ENCODE data around the gene ANO2.

Gene ANO2

GRCh38 chr12:5581616-5582015, 363.4 kb downstream of the ANO2 start:
- DNase-seq (ENCODE audit: low read depth), result no peak
- in situ Hi-C loops (cut with HindIII; ENCODE audit: low sequenced_read_pairs), result no loop called here

DNA sequence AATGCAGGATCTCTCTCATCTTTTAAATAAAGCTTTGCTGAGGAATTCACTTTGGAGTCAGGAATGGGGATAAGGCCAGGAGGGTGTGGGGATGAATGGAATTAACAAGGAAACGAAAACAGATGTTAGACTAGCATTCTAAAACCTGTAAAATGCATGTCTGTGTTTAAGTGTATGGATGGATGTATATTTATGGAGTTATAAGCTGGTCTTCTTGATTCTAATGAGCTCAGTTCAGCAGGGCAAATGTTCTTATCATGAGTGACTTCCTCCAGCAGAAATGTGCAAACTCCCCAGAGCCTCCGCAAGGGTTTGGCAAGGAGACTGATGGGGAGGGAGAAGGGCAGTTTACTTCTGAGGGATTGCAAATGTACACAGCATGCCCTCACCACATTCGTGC, 364.0 kb downstream of the ANO2 start:
- in situ Hi-C loops (cut with HindIII; ENCODE audit: low sequenced_read_pairs), result no loop called here
- no peak overlapping the region for H3K4me3 ChIP-seq (ENCODE audit: low read depth, low read length)
- DNase-seq (ENCODE audit: low read depth), result no peak
- TF ChIP-seq, protein P1, sequence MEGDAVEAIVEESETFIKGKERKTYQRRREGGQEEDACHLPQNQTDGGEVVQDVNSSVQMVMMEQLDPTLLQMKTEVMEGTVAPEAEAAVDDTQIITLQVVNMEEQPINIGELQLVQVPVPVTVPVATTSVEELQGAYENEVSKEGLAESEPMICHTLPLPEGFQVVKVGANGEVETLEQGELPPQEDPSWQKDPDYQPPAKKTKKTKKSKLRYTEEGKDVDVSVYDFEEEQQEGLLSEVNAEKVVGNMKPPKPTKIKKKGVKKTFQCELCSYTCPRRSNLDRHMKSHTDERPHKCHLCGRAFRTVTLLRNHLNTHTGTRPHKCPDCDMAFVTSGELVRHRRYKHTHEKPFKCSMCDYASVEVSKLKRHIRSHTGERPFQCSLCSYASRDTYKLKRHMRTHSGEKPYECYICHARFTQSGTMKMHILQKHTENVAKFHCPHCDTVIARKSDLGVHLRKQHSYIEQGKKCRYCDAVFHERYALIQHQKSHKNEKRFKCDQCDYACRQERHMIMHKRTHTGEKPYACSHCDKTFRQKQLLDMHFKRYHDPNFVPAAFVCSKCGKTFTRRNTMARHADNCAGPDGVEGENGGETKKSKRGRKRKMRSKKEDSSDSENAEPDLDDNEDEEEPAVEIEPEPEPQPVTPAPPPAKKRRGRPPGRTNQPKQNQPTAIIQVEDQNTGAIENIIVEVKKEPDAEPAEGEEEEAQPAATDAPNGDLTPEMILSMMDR (IDR thresholded peaks at IDR 0.05; ENCODE audit: low read depth, low read length, missing control alignments), result no peak

More at GRCh38 chr12:5581616-5582015, 363.4 kb downstream of the ANO2 start:
- TF ChIP-seq, protein P1 (IDR thresholded peaks at IDR 0.05; ENCODE audit: low read depth, low read length, missing control alignments), result no peak
- no peak overlapping the region for H3K4me3 ChIP-seq (ENCODE audit: low read depth, low read length)

DNA sequence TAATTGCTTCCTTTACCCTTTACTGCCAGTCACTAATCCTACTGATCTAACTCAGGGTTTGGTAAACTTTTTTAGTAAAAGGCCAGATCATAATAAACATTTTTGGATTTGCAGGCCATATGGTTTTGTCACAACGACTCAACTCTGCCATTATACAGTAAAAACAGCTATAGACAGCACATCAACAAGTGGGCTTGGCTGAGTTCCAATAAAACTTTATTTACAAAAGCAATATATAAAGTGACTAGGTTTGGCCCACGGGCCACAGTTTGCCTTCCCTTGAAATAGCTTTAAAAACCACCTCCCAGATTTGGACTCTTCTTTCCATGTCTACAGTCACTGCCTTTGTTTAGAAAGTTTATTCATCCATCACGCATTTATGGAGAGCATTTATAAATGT, 366.3 kb downstream of the ANO2 start:
- H3K4me3 ChIP-seq (ENCODE audit: low read depth, low read length), result no peak overlapping the region
- DNase-seq (ENCODE audit: low read depth), result no peak
- in situ Hi-C loops (cut with HindIII; ENCODE audit: low sequenced_read_pairs), result no loop called here
- TF ChIP-seq, protein P1 (IDR thresholded peaks at IDR 0.05; ENCODE audit: low read depth, low read length, missing control alignments), result no peak

DNA sequence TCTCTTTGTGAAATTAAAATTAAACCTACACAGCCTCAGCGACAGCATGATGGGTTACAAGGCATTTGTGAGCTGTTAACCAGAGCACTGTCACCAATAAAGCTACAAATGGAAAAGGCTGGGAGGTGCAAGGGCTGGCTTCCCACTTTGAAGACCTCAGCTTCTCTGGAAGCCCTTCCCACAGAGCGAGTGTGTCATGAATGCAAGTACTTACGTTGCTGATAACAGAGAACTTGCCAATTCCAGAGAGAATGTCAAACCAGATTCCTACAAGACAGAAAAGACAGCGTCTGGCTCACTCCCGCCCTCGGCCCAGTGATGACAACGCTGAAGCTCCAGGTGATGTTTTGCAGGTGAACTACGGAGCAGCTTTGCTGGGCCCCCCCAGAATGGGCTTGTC, 367.3 kb downstream of the ANO2 start:
- in situ Hi-C loops (cut with HindIII; ENCODE audit: low sequenced_read_pairs), result no loop called here
- no peak for DNase-seq (ENCODE audit: low read depth)
- TF ChIP-seq, protein P1 (IDR thresholded peaks at IDR 0.05; ENCODE audit: low read depth, low read length, missing control alignments), result no peak

GRCh38 chr12:5577211-5577612, 367.8 kb downstream of the ANO2 start:
- DNase-seq (ENCODE audit: low read depth), result no peak
- H3K4me3 ChIP-seq (ENCODE audit: low read depth, low read length), result no peak overlapping the region
- TF ChIP-seq, protein P1 (IDR thresholded peaks at IDR 0.05; ENCODE audit: low read depth, low read length, missing control alignments), result no peak
- in situ Hi-C loops (cut with HindIII; ENCODE audit: low sequenced_read_pairs), result no loop called here

More for the DNA sequence above, 367.3 kb downstream of the ANO2 start:
- H3K4me3 ChIP-seq (ENCODE audit: low read depth, low read length), result no peak overlapping the region

DNA sequence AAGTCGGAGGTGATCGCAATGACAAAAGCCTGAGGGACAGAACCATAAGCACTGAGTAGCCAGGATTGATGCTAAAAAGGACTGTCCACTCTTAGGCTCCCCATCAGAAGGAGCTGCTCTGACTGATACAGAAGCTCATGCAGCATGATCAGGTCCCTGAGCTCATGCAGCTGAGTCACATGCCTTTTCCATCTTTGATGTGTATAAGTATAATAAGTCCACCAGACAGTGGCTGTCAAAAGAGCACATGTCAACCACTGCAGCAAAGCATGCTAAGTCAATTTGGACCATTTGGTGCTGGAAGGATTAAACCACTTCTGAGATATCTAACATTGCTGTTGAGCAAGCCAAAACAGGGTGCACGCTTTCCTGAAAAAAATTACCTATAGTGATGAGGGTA, 369.1 kb downstream of the ANO2 start:
- DNase-seq (ENCODE audit: low read depth), result no peak
- no peak overlapping the region for H3K4me3 ChIP-seq (ENCODE audit: low read depth, low read length)
- in situ Hi-C loops (cut with HindIII; ENCODE audit: low sequenced_read_pairs), result no loop called here

More for the DNA sequence above, 369.1 kb downstream of the ANO2 start:
- TF ChIP-seq, protein P1 (IDR thresholded peaks at IDR 0.05; ENCODE audit: low read depth, low read length, missing control alignments), result no peak

Data from astrocyte of the cerebellum (primary cell).